Ascending aorta (tissue), 1 donor: ENCODE measurements around the gene GUSB. TPM values are rescaled to one million over a fixed set of nuclear protein-coding genes. Genes with fewer than 3 reads are reported as not detected.

Source experiments
- total RNA-seq: library from RNA; depleted of rRNA; stranded (reverse); fragments of >200 nt; gene quantifications from one replicate; pipeline ENCODE4 v1.1.0, GENCODE V29; 2016

The GUSB gene
- total RNA-seq, 1 donor from 2014 or later: 8.7 TPM

Other genes with a start within 250 kb of the GUSB start
- gene VKORC1L1, start 109.1 kb downstream of the GUSB start, total RNA-seq: 10.2 TPM
- 46.2 TPM for gene ASL, start 93.6 kb upstream of the GUSB start, total RNA-seq
- 129 TPM for gene CRCP, start 132.6 kb upstream of the GUSB start, total RNA-seq
- gene TPST1, start 223.1 kb upstream of the GUSB start, total RNA-seq: 21.9 TPM